ENCODE results near the gene CRHBP. TPM values are rescaled to one million over a fixed set of nuclear protein-coding genes. Genes with fewer than 3 reads are reported as not detected.

CRHBP gene
- total and polyA plus RNA-seq, 7 donors: 0.31 to 3.2 (median 0.92) TPM; not detected in 2

DNA sequence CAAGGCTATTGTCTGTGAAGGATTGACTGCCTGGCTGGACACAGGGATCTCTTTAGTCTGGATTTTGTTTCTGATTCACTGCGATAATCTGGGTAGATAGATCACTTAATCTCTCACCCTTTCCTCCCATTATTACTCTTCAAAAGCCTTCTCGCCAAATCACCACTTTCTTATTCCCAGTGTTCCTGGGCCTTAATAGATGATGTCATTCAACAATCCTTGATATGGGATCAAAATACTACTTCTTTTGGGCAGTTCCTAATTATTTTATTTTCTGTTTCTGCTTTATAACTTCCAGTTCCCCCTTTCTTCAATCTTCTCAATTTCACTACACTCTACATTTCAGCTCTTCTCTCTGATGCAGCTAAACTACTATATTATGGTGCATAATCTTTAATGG, 6.8 kb upstream of the CRHBP start:
- H3K4me3 ChIP-seq: no peak overlapping the region
- H3K27ac ChIP-seq: no peak overlapping the region
- no peak for DNase-seq
- H3K9me3 ChIP-seq: no peaks in the 10 kb centered on the region
- no peaks in the 10 kb centered on the region for H3K27me3 ChIP-seq
- intact Hi-C loops (cut with DNase I): no loop called here
- H3K36me3 ChIP-seq: no peaks in the 10 kb centered on the region
- H3K4me1 ChIP-seq: no peaks in the 10 kb centered on the region
- TF ChIP-seq, protein P1, sequence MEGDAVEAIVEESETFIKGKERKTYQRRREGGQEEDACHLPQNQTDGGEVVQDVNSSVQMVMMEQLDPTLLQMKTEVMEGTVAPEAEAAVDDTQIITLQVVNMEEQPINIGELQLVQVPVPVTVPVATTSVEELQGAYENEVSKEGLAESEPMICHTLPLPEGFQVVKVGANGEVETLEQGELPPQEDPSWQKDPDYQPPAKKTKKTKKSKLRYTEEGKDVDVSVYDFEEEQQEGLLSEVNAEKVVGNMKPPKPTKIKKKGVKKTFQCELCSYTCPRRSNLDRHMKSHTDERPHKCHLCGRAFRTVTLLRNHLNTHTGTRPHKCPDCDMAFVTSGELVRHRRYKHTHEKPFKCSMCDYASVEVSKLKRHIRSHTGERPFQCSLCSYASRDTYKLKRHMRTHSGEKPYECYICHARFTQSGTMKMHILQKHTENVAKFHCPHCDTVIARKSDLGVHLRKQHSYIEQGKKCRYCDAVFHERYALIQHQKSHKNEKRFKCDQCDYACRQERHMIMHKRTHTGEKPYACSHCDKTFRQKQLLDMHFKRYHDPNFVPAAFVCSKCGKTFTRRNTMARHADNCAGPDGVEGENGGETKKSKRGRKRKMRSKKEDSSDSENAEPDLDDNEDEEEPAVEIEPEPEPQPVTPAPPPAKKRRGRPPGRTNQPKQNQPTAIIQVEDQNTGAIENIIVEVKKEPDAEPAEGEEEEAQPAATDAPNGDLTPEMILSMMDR (IDR thresholded peaks at IDR 0.05): no peak
- TF ChIP-seq POLR2A (IDR thresholded peaks at IDR 0.05): no peak
- TF ChIP-seq POLR2AphosphoS5 (IDR thresholded peaks at IDR 0.05): no peak
- WGBS, 2 donors: 90 to 92% methylated on average over 2 of the region's 2 CpGs

DNA sequence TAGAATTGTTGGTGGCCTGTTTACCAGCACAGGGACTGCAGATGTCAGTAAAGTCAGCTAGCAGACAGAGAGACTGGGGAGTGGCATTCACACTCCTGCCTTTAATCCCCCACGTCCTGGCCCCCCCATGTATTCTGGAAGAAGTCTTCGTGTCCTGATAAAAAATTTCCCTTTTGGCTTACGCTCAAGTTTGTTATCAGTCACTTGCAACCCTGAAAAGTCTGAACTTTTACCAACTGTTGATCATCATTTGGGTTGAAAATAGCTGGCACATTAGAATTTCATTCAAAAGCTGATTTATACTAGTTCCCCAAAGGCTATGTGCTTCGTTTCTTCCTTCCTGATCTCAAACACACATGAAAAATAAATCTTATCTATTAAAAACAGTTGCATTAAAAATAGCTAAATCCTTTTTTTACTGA, 5.8 kb upstream of the CRHBP start:
- H3K9me3 ChIP-seq: no peaks in the 10 kb centered on the region
- intact Hi-C loops (cut with DNase I): no loop called here
- H3K4me1 ChIP-seq: no peaks in the 10 kb centered on the region
- H3K27ac ChIP-seq: no peak overlapping the region
- no peaks in the 10 kb centered on the region for H3K27me3 ChIP-seq
- DNase-seq: no peak
- H3K4me3 ChIP-seq: no peak overlapping the region
- no peak for TF ChIP-seq POLR2A (IDR thresholded peaks at IDR 0.05)
- H3K36me3 ChIP-seq: no peaks in the 10 kb centered on the region
- WGBS, 2 donors: 66 to 67% methylated on average over 4 of the region's 4 CpGs

- Histone ChIP-seq H3K4me3 (peak overlapping the region in 3 of 4 donors; percentile 20 to 37 (median 37)), H3K27ac (no peak overlapping the region), H3K4me1 (peaks cover 0 to 15% (median 6%) of the 10 kb centered on the region in 4 donors), H3K9me3 (no peaks in the 10 kb centered on the region), H3K27me3 (peaks cover 12 to 31% (median 17%) of the 10 kb centered on the region in 3 donors), H3K36me3 (no peaks in the 10 kb centered on the region)
- no peak for TF ChIP-seq POLR2A (IDR thresholded peaks at IDR 0.05)
- TF ChIP-seq, protein P1 (IDR thresholded peaks at IDR 0.05): no peak
- no peak for TF ChIP-seq EP300 (IDR thresholded peaks at IDR 0.05)
- no peak for TF ChIP-seq POLR2AphosphoS5 (IDR thresholded peaks at IDR 0.05)
- WGBS, 2 donors: 2 to 11% methylated on average over 81 of the region's 81 CpGs
- intact Hi-C loops (cut with DNase I): no loop called here
- no peak for DNase-seq
Measured at GRCh38 chr5:76953551-76954382, 922 bp downstream of the CRHBP start.

DNA sequence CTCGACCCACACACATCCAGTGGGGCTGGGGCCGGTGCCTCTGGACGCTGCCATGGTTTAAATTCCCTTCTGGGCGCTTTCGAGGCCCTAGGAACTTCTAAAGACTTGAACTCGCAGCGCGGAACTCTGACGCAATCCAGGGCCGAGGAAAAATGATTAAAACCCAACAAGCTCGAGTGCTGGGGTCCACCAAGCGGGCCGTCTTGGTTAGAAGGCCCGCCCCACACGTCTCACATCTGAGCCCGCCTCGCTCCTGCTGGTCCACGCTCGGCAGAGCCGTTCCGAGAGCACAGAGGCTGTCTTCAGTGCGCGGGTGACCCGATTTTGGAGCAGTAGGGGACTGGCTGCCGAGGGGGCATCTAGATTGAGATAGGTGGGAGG, 1.5 kb downstream of the CRHBP start:
- H3K9me3 ChIP-seq: no peaks in the 10 kb centered on the region
- H3K27me3 ChIP-seq: peaks cover 12 to 31% (median 17%) of the 10 kb centered on the region in 3 donors
- 13 to 29% methylated on average over 25 of the region's 25 CpGs for WGBS, 2 donors
- DNase-seq: no peak
- no peaks in the 10 kb centered on the region for H3K36me3 ChIP-seq
- H3K4me1 ChIP-seq: peaks cover 0 to 15% (median 6%) of the 10 kb centered on the region in 4 donors
- intact Hi-C loops (cut with DNase I): no loop called here
- H3K4me3 ChIP-seq: peak overlapping the region in 3 of 4 donors; percentile 20 to 37 (median 37)
- H3K27ac ChIP-seq: no peak overlapping the region
- TF ChIP-seq POLR2A (IDR thresholded peaks at IDR 0.05) (no peak), POLR2AphosphoS5 (IDR thresholded peaks at IDR 0.05) (no peak), EP300 (IDR thresholded peaks at IDR 0.05) (no peak)
- TF ChIP-seq, protein P1 (IDR thresholded peaks at IDR 0.05): no peak

- TF ChIP-seq POLR2AphosphoS5 (IDR thresholded peaks at IDR 0.05) (no peak), EP300 (IDR thresholded peaks at IDR 0.05) (no peak), POLR2A (IDR thresholded peaks at IDR 0.05) (no peak)
- TF ChIP-seq, protein P1 (IDR thresholded peaks at IDR 0.05): no peak
- no peak overlapping the region for H3K27ac ChIP-seq
- intact Hi-C loops (cut with DNase I): no loop called here
- H3K36me3 ChIP-seq: no peaks in the 10 kb centered on the region
- no peaks in the 10 kb centered on the region for H3K9me3 ChIP-seq
- peaks cover 0 to 15% (median 6%) of the 10 kb centered on the region in 4 donors for H3K4me1 ChIP-seq
- H3K27me3 ChIP-seq: peaks cover 12 to 31% (median 17%) of the 10 kb centered on the region in 3 donors
- DNase-seq: no peak
- H3K4me3 ChIP-seq: no peak overlapping the region
- 77 to 87% methylated on average over 2 of the region's 2 CpGs for WGBS, 2 donors
Measured at GRCh38 chr5:76956033-76956432, 3.2 kb downstream of the CRHBP start.
